Measurements from ENCODE around the gene STAP2. TPM values are rescaled to one million over a fixed set of nuclear protein-coding genes. Genes with fewer than 3 reads are reported as not detected.
"Not testable (repeated sequence)": the region's sequence is repeated elsewhere in the genome, so short reads cannot be mapped to it uniquely, and the experiment has no call there.

The STAP2 gene
- total RNA-seq, 1 donor = 9.9 TPM

DNA sequence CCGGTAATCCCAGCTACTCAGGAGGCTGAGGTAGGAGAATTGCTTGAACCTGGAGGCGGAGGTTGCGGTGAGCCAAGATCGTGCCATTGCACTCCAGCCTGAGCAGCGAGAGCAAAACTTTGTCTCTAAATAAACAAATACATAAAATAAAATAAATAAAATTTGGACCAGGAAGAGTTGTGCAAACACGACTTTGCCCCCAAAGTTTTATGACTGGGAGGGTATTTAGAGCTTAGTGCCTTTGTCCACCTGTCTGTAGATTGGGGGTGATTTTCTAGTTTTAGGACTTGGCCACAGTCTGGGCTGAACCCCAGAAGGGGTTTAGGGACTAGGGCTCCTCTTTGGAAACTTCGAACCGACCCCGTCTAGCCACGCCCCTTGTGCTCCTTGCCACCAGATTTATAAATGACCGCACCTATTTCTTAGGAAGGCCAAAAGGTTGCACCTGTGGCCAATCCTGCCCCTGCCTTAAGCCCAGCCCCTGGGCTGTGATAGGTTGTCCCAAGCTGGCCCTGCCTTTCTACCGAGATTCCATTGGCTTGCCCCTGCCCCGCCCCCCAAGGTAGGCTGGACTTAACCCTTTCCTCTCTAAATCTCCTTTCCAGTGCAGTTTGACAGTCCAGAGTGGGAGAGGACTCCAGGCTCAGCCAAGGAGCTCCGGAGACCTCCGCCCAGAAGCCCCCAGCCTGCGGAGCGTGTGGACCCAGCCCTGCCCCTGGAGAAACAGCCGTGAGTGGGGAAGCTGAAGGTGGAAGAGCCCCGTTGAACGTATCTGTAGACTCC is 54.3 kb downstream of the STAP2 start:
- TF ChIP-seq, protein P1, sequence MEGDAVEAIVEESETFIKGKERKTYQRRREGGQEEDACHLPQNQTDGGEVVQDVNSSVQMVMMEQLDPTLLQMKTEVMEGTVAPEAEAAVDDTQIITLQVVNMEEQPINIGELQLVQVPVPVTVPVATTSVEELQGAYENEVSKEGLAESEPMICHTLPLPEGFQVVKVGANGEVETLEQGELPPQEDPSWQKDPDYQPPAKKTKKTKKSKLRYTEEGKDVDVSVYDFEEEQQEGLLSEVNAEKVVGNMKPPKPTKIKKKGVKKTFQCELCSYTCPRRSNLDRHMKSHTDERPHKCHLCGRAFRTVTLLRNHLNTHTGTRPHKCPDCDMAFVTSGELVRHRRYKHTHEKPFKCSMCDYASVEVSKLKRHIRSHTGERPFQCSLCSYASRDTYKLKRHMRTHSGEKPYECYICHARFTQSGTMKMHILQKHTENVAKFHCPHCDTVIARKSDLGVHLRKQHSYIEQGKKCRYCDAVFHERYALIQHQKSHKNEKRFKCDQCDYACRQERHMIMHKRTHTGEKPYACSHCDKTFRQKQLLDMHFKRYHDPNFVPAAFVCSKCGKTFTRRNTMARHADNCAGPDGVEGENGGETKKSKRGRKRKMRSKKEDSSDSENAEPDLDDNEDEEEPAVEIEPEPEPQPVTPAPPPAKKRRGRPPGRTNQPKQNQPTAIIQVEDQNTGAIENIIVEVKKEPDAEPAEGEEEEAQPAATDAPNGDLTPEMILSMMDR (IDR thresholded peaks at IDR 0.05; ENCODE audit: insufficient read depth, low read depth, low read length) = no peak
- no peak overlapping the region for H3K4me3 ChIP-seq (ENCODE audit: low read depth, low read length)
- peak; percentile 7 for DNase-seq (ENCODE audit: low read depth)

DNA sequence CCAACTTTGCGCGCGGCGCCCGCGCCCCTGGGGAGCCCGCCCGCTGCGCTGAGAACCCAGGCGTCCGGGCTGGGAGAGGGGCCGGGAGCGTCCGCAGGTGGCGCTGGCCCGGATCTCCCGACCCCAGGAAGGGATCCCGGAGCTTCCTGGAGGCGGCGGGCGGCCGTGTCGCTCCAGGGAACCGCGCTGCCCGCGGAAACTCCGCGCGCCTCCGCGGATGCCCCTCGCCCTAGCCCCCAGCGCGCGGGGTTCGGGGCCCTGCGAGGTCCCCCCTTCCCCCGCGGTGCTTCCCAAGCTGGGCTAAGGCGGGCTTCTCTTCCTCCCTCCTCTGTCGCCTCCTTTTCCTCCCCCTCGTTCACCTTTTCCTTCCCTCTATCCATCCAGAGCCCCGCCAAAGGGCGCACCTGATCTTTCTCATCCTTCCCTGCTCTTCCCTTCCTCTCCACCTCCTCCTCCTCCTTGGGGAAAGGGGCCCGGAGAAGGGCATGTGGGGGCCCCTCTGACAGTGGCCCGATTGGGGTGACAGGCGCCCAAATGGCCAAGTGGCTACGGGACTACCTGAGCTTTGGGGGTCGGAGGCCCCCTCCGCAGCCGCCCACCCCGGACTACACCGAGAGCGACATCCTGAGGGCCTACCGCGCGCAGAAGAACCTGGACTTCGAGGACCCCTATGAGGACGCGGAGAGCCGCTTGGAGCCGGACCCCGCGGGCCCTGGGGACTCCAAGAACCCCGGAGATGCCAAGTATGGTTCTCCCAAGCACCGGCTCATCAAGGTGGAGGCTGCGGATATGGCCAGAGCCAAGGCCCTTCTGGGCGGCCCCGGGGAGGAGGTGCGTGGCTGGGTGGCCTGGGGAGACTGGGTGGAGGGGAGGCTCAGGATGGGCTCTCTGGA is 58.9 kb downstream of the STAP2 start:
- no peak for DNase-seq (ENCODE audit: low read depth)
- TF ChIP-seq, protein P1 (IDR thresholded peaks at IDR 0.05; ENCODE audit: insufficient read depth, low read depth, low read length) = no peak
- no peak overlapping the region for H3K4me3 ChIP-seq (ENCODE audit: low read depth, low read length)

DNA sequence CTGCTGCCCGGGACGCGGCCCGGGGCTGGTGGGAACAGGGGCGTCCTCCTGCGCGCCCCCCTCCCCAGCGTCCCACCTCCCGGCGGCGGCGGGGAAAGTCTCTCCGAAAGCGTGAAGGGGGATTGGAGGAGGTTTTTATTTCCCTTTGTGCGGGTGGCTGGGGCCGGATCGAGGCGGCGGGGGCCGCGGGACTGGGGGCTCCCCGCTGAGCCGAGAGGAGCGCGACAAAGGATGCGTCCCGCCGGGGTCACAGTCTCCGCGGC is 59.4 kb downstream of the STAP2 start:
- TF ChIP-seq, protein P1 (IDR thresholded peaks at IDR 0.05; ENCODE audit: insufficient read depth, low read depth, low read length) = no peak
- peak overlapping the region; percentile 12 for H3K4me3 ChIP-seq (ENCODE audit: low read depth, low read length)
- no peak for DNase-seq (ENCODE audit: low read depth)

DNA sequence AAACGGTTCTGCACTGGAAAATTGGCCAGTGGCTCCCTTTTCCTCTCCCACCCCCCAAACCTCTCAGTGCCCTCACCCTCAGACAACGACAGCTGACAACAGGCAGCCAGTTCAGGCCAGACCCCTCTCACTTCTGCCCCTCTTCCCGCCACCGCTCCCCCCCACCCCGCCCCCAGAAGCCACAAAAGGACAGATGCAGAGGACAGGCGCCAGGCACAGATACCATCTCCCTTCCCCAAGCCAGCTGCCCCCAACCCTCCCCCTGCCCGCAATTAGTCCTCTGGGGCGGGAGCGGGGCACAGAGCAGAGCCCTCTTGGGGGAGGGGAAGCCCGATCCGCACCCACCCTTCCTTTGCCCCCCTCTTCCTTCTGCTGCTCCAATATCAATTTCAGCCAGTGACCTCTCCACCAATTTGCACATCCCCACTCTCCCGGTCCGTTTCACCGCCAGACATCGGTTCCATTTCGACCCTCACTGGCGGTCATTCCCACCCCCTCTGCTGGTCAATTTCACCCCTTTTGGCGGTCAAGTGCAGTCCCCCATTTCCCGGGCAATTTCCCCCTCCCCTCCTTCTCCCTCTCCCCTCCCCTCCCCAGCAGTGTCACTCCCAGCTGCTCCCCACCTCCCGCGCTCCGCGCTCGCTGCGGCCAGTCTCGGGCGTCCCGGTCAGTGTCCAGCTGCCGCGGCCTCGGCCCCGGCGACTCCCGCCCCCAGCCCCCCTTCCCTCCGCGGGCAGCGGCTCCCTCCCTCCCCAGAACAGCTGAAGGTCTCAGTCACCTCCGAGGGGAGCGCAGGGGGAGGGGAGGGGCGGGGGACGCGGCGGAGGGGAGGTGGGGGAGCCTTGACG is 60.0 kb downstream of the STAP2 start, which contains the start of gene SHD:
TSS of gene SHD (plus strand) at position 848 of the 848 bp plus-strand sequence. CDS start 798 bp downstream, outside the sequence.
- TF ChIP-seq, protein P1 (IDR thresholded peaks at IDR 0.05; ENCODE audit: insufficient read depth, low read depth, low read length) = no peak
- peak within 1 kb of the TSS; percentile 12 for H3K4me3 ChIP-seq (ENCODE audit: low read depth, low read length)
- DNase-seq (ENCODE audit: low read depth) = no peak

DNA sequence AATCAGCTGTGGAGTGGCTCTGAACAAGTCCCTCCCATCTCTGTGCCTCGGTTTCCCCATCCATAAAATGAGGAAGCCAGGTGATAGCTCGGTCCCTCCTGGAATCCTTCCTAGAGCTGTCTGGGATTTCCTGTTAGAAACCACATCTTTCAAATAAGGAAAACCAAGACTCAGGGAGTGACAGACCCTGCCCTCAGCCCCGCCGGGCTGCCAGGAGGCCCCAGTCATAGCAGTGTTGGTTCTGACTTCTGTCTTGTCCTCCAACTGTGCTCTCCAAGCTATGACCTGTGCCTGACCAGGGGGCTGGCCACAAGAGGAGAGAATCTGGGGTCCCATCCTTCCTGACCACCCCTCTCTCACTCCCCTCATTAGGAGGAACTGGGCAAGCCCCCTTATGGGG is 60.6 kb downstream of the STAP2 start:
- DNase-seq (ENCODE audit: low read depth) = no peak

DNA sequence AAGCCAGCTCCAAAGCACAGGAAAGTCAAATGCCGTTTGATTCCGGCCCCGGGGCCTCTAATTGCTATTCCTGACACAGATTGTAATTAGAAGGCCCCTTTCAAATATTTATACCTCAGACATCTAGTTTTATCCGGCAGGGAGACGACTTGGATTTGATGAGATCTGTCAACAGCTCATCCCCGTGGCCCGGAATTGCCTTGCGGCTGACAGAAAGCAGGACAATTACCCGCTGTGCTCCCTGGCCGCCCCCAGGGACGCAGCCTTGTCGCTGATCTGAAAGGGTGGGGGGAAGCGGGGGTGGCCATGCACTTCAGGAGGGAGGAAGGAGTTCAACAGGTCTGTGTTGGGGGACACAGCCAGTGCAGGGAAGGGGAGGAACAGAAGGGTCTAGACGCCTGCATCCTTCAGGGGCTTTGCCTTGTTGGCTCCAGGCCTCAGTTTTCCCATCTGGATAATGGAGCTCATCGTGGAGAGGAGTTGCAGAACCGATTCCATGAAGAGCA is 61.4 kb downstream of the STAP2 start:
- no peak overlapping the region for H3K4me3 ChIP-seq (ENCODE audit: low read depth, low read length)
- DNase-seq (ENCODE audit: low read depth) = no peak
- TF ChIP-seq, protein P1 (IDR thresholded peaks at IDR 0.05; ENCODE audit: insufficient read depth, low read depth, low read length) = no peak

More for the DNA sequence above, 60.6 kb downstream of the STAP2 start:
- no peak overlapping the region for H3K4me3 ChIP-seq (ENCODE audit: low read depth, low read length)
- TF ChIP-seq, protein P1 (IDR thresholded peaks at IDR 0.05; ENCODE audit: insufficient read depth, low read depth, low read length) = no peak

DNA sequence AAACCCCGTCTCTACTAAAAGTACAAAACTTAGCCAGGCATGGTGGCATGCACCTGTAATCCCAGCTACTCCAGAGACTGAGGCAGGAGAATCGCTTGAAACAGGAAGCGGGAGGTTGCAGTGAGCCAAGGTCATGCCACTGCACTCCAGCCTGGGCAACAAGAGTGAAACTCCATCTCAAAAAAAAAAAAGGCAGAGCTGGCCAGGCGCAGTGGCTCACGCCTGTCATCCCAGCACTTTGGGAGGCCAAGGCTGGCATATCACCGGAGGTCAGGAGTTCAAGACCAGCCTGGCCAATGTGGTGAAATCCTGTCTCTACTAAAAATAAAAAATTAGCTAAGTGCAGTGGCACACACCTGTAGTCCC is 64.3 kb downstream of the STAP2 start:
- not testable (repeated sequence) for H3K4me3 ChIP-seq (ENCODE audit: low read depth, low read length); DNase-seq (ENCODE audit: low read depth)
